ENCODE results near the gene DKK1. TPM values are rescaled to one million over a fixed set of nuclear protein-coding genes. Genes with fewer than 3 reads are reported as not detected.

Gene DKK1, protein sequence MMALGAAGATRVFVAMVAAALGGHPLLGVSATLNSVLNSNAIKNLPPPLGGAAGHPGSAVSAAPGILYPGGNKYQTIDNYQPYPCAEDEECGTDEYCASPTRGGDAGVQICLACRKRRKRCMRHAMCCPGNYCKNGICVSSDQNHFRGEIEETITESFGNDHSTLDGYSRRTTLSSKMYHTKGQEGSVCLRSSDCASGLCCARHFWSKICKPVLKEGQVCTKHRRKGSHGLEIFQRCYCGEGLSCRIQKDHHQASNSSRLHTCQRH
- total RNA-seq: 5.9 and 35.4 TPM in 2 replicates

DNA sequence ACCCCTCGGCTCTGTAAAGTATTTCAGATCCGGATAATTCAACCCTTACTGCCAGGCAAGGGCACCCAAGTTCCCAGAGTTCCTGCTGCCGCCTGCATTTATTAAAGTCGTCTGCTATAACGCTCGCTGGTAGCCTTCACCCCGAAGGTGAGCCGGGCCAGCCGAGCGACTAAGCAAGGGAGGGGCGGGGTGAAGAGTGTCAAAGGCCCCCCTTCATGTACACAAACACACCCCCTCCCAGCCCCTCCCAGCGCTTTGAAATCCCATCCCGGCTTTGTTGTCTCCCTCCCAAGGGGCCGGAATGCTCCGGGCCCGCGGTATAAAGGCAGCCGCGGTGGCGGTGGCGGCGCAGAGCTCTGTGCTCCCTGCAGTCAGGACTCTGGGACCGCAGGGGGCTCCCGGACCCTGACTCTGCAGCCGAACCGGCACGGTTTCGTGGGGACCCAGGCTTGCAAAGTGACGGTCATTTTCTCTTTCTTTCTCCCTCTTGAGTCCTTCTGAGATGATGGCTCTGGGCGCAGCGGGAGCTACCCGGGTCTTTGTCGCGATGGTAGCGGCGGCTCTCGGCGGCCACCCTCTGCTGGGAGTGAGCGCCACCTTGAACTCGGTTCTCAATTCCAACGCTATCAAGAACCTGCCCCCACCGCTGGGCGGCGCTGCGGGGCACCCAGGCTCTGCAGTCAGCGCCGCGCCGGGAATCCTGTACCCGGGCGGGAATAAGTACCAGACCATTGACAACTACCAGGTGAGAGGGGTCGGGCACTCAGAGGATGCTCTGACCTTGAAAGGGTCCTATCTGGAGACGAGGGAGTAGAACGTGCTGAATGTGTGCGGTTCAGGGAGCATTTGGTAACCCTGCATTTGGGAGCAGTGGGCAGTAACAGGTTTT lies at the start of gene DKK1:
Gene DKK1, plus strand, starts transcription at position 349 of the 889 bp plus-strand sequence. Its CDS starts 154 bp downstream, at position 503.

